GM18873 (cell line): Measurements from ENCODE around the gene HRCT1.

ENCODE experiments used
- ATAC-seq: cut with Tn5 transposase; IDR thresholded peaks from one replicate; pipeline ENCODE4 v1.9.1; 2021; ENCODE audit warnings: mild to moderate bottlenecking, moderate library complexity, moderate number of reproducible peaks; ENCODE audit not compliant: unreplicated experiment, low FRiP score

HRCT1 gene

DNA sequence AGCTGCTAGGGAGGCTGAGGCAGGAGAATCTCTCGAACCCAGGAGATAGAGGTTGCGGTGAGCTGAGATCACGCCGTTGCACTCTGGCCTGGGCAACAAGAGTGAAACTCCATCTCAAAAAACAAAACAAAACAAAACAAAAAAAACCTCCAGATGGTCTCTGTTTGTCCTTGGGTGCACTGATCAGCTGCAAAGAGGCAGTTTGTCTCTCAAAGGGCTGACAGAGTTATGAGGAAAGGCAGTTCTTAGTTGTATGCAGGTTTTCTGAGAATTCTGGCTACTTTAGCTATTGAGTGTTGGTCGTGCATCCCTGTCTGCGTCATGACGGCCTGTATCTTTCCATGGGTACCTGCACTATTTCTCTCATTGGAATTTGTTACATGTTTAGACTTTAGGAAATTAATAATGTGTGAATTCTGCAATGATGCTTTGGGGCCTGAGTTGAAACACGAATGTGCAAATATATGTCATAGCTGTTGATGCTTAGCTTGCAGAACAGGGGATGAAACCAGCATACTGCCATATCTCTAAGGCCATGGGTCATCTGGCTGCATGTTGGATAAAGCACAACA is 33.8 kb downstream of the HRCT1 start:
- ATAC-seq: no peak

DNA sequence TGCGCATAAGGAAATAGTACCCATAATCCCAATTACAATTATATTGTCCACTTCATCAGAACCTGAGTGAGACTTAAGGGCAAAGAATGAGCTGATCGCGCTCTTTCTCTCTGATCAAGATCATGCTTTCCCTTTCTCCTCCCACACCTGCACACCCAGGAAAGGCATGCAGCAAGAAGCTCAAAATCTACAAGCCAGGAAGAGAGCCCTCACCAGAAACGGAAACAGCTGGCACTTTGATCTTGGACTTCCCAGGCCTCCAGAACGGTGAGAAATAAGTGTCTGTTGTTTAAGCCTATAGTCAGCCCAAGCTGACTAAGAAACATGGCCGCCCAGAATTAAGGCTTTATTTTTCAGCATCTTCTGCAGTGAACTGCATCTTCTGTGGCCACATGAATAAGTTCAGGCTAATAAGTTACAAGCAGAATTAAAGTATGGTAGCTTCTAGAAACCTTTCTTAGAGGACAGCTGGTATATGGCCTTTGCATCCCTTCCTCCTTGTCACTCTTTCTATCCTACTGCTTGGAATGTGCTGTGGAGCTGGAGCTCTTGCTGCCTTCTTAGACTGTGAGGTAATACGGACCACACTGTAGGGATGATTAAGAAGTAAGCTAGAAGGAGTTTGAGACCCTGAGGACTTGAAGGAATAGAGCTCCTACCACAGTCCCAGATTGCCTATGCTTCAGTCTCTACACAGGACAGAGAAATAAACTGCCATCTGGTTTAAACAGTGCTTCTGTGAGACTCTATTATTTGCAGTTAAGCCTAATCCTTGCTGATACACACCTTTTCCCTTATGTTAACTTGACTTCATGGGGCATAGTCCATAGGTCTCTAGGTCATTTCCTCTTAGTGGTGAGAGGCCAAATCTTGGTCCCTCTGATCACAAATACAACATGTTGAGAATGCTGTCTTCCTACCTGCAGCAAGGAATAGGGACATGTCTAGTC is 34.7 kb downstream of the HRCT1 start:
- no peak for ATAC-seq

DNA sequence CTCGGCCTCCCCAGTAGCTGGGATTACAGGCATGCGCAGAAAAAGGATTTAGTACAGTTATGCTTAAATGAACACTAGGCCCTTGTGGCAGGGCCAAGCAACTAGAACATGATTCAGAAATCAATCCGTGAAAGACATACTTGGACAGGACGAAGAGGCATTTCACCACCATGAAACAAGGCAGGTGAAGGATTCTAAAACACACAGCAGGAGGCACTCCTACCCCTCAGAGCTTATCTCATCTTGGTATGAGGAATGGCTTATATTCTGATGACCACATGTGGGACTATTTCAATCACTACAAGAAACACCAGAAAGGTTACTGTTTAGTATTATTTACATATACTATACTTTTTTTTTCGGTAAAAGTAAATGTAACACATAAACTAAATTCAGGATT is 36.3 kb downstream of the HRCT1 start:
- no peak for ATAC-seq

DNA sequence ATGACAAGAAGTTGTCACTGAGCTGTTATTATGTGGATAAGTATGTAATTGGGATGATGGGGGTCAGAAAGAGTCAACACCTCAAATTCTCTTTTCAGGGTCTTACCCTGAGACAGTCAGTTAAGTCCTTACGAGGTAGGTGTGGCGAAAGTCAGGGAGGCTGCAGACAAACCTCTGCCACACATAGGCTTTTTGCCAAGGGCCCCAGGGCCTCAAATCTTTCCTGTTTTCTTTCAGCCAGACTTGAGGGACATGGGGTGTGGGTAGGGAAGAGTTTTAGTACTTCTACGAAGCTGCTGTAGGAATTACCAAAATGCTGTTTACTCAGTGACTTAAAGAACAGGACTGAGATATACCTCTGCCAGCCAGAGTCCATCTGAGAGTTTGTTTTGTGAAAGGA is 38.2 kb downstream of the HRCT1 start:
- no peak for ATAC-seq

DNA sequence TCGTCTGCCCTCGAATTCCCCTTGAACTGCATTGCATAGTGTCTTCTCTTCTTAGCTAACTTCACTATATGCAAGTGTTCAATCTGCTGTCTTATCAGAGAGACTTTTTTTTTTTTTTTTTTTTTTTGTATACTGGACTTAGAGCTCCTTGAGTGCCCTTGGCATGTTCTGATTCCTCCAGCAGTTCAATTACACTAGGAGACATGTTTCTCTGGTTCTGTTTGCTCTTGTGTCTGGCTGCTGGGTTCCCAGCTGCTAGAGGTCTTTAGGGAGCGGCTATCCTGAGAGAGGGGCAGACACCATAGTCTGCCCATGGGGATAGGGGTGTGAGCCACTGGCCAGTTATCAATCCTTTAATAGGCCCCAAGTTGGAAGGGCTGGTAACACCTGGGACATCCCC is 38.8 kb downstream of the HRCT1 start:
- no peak for ATAC-seq

DNA sequence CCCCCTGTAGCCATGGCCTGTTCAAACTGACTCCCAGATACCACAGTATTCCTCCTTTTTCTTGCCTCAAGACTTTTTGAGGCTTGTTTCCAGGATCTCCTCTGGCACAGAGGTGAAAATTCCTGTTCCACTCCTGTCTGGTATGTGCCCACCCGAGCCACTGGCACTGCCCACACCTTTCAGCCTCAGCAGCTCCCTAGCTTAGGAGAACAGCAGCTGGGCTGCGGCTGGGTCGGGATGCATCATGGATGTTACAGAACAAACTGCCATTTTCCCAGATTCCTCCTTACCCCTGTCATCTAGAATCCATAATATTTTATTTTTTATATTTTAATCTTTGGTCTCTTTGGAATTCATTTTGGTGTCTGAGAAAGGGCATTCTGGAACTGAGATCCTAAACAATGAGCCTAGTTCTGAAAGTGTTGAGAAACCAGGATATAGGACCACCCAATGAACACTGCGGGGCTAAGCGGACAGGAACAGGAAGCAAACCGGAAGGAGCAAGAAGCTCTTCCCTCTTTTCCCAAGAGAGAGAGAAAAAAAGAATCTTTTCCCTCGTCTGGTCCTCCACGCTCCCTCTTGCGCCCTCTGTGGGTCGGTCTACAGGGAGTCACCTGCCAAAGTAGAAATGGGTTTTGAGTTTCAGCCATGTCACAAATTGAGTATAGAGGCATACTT is 39.5 kb downstream of the HRCT1 start:
- ATAC-seq: no peak

DNA sequence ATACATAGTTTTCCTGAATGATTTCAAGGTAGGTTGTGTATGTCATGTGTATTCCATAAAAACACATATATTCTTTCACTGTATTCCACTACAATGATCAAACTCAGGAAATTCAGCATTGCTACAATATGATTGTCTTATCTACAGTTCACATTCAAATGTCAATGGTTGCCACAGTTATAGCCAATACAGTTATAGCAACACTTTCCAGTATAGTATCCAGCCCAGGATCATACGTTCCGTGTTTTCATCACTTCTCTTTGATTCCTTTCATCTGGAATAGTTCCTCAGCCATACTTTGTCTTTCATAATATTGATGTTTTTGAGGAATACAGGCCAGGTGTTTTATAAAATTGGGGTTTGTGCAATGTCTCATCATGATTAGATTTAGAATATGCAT is 42.4 kb downstream of the HRCT1 start:
- no peak for ATAC-seq

DNA sequence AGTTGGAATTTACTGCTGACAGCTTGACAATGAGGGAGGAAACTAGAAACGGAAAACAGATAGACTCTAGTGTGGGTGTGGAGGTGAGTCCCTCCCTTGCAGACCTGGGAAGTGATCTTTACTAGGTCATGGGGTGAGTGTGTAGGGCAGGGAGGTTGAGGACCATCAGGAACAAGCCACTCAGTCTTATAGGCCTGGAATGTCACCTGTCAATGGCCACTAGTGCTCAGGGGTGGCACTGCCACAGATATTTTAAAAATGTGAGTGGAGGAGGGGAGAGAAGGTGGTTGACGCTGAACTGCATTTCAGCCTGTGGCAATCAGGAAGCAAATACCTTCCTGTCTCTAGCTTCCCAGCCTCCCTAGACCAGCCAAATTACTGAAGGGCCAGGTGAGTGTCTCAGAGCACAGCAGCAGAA is 42.9 kb downstream of the HRCT1 start:
- ATAC-seq: no peak

DNA sequence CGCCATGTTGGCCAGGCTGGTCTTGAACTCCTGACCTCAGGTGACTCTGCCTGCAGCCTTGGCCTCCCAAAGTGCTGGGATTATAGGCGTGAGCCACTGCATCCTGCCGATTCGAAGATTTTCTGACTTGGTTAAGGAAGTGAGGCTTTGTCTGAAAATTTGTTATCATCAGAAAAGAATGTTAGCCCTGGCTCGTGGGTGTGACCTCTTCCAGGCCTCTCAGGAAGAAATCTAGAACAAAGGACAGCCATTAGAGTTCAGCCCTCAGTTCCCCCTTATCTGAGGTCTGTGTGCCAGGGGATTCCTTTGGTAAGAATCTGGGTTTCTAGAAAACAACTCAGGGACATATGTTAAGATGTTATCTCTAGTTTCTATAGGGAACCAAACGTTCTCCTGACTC is 45.7 kb downstream of the HRCT1 start:
- no peak for ATAC-seq

DNA sequence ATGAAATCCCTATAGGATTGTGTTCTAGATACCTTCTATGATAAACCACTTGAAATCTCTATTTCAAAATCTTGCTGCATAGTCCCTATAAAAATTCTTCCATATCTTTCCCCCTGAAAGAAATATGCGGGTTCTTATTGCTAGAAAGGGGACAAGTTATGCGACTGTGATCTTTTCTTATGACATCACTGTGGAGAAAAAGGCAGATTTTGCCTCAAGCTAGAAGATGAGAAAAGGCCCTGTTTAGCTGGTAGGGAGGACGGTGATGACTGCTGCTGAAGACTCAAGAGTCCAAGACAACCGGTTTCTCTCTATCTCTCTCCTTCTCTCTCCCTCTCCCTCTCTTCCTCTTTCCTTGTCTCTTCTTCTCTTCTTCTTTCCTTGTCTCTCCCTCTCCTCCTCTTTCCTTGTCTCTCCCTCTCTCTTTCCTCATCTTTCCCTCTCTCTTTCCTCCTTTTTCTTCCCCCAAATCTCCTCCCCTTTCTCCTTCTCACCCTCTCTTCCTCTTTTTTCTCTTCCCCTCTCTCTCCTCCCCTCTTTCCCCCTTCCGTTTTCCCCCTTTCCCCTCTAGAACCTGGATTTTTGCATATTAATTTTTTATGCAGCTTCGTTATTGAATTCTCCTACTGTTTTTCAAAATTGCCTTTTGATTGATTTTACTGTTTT is 46.7 kb downstream of the HRCT1 start:
- no peak for ATAC-seq

DNA sequence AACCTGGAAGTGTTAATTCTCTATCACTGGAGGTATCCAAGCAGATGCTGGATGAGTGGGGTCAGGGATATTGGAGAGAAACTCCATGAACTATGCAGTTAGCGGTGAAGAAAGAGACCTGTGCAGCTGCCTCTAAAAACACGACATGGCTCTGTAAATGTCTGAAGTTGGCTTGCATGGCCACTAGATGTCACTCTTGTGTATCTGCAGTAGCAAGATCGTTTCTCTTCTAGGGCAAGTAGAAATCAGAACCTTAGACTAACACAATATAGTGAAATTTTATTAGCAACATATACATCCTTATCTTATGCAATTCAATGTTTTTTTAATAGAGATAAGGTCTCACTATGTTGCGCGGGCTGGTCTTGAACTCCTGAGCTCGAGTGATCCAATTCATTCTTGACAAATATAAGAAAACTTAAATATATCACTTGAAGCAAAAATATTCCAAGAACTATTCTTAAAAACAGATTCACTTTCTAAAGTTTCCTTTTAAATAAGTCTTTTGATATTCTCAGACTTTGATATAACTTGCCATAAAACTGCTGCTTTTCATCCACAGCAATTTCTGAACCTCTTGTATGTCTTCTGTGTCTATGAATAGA is 49.0 kb downstream of the HRCT1 start:
- no peak for ATAC-seq

DNA sequence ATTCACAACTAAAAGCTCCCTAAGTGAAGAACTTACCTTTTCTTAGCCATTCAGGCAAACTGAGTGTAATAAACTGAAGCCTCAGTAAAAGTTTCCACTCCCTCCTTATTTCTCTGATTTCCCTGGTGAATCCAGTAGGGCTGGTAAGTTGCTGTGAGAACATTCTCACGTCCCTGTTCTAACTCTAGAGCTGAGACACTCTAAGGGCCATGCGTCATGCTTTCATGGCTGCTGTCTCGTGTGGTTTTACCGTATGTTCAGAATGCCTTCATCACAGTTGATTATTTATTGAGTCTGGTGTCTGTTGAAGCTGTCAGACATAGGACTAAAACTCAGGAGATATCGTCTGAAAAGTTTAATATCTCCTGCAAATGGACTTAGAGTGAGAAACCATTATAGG is 50.6 kb downstream of the HRCT1 start:
- no peak for ATAC-seq
